ENCODE measurements around the gene MUC5AC. TPM values are rescaled to one million over a fixed set of nuclear protein-coding genes. Genes with fewer than 3 reads are reported as not detected.

Gene MUC5AC
- total RNA-seq, 3 donors from 2014 or later = 0.03 to 0.63 TPM; not detected in 1

DNA sequence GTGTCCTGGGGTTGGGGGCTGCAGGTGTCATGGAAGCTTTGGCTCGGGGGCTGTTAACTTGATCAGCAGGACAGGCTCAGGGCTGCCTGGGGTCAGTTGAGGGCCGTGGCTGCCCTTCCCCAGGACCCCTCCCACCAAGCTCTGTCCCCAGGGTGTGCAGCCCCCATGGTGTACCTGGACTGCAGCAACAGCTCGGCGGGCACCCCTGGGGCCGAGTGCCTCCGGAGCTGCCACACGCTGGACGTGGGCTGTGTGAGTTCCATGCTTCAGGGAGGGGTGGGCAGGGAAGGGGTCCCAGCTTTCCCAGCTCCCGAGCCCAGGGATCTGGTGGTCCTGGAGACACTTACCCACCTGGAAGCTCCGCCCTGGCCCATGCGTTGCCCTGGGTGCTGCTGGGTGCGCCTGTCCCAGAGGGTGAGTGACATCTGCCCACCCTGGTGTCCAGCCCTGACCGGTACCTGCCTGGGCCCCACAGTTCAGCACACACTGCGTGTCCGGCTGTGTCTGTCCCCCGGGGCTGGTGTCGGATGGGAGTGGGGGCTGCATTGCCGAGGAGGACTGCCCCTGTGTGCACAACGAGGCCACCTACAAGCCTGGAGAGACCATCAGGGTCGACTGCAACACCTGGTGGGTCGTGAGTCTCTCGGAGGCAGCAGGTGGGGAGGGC, 76.4 kb downstream of the MUC5AC start:
- peaks cover 57% of the 10 kb centered on the region for H3K4me1 ChIP-seq (ENCODE audit: low read depth)
- DNase-seq = peak; percentile 21 to 55 (median 41)

DNA sequence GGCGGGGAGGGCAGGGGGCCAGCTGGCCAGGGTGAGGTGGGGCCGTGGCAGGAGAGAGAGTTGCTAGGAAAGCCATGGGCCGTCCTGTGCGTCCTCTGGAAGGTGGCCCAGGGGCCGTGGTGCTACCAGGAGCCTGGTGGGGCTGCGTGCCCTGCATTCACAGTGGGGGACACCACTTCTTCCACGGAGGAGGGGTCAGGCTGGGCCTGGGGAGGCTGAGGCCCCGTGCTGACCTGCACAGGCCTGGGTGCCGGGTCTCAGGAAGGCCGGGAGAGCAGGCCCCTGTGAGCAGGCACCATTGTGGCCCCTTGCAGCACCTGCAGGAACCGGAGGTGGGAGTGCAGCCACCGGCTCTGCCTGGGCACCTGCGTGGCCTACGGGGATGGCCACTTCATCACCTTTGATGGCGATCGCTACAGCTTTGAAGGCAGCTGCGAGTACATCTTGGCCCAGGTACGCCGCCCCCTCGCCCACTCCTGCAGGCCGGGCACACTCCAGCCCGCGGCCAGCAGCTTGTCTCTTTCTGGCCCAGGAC, 77.1 kb downstream of the MUC5AC start:
- Histone ChIP-seq H3K9me3 (no peaks in the 10 kb centered on the region), H3K4me1 (ENCODE audit: low read depth) (peaks cover 51% of the 10 kb centered on the region), H3K4me3 (no peak overlapping the region), H3K36me3 (ENCODE audit: low read depth) (no peaks in the 10 kb centered on the region)
- TF ChIP-seq, protein P1, sequence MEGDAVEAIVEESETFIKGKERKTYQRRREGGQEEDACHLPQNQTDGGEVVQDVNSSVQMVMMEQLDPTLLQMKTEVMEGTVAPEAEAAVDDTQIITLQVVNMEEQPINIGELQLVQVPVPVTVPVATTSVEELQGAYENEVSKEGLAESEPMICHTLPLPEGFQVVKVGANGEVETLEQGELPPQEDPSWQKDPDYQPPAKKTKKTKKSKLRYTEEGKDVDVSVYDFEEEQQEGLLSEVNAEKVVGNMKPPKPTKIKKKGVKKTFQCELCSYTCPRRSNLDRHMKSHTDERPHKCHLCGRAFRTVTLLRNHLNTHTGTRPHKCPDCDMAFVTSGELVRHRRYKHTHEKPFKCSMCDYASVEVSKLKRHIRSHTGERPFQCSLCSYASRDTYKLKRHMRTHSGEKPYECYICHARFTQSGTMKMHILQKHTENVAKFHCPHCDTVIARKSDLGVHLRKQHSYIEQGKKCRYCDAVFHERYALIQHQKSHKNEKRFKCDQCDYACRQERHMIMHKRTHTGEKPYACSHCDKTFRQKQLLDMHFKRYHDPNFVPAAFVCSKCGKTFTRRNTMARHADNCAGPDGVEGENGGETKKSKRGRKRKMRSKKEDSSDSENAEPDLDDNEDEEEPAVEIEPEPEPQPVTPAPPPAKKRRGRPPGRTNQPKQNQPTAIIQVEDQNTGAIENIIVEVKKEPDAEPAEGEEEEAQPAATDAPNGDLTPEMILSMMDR (IDR thresholded peaks at IDR 0.05) = no peak
- no peak for ATAC-seq
- peak; percentile 7 to 51 (median 31) for DNase-seq
- intact Hi-C loops (cut with DNase I, micrococcal nuclease) = no loop called here

More for the DNA sequence above, 76.4 kb downstream of the MUC5AC start:
- TF ChIP-seq, protein P1 (IDR thresholded peaks at IDR 0.05) = no peak
- Histone ChIP-seq H3K9me3 (no peaks in the 10 kb centered on the region), H3K36me3 (ENCODE audit: low read depth) (no peaks in the 10 kb centered on the region), H3K4me3 (no peak overlapping the region)
- intact Hi-C loops (cut with DNase I, micrococcal nuclease) = no loop called here
- no peak for ATAC-seq

DNA sequence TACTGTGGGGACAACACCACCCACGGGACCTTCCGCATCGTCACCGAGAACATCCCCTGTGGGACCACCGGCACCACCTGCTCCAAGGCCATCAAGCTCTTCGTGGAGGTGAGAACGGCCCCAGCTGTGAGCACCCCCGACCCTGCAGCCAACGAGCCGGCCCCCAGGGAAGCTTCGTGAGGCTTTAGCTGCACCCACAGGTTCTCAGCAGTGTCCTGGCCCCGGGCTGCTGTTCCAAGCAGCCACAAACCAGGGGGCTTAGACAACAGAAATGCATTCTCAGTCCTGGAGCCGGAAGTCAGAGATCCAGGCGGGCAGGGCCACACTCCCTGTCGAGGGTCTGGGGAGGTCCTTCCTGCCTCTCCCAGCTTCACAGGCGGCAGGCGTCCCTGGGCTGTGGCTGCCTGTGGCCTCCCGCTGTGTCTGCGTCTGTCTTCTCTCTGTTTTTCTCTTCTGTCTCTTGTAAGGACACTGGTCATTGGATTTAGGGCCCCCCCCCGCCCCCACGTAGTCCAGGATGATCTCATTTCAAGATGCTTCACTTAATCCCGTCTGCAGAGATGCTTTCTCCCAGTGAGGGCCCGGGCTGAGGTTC, 77.7 kb downstream of the MUC5AC start:
- no peaks in the 10 kb centered on the region for H3K9me3 ChIP-seq
- H3K4me1 ChIP-seq (ENCODE audit: low read depth) = peaks cover 49% of the 10 kb centered on the region
- intact Hi-C loops (cut with DNase I, micrococcal nuclease) = no loop called here
- no peak for ATAC-seq
- DNase-seq = peak; percentile 4 to 38 (median 27)
- H3K4me3 ChIP-seq = no peak overlapping the region
- H3K36me3 ChIP-seq (ENCODE audit: low read depth) = no peaks in the 10 kb centered on the region
- TF ChIP-seq, protein P1 (IDR thresholded peaks at IDR 0.05) = no peak

DNA sequence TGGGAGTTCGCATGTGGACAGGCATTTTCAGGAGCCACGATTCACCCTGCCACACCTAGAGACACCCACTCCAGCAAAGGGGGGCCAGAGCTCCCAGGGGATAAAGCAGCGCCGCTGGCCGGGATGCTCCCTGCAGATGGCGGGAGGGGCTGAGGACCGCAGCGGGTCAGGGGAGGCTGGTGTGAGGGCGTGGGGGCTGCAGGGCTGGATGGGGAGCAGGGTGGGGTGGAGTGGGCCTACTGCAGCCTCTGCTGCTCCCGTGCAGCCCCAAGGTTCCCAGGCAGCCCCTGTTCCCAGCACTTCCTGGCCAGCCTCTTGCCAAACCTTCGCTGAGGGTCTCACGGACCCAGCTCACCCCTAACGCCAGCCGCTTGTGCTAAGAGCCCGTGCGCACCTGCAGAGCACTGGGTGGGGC, 78.2 kb downstream of the MUC5AC start:
- intact Hi-C loops (cut with DNase I, micrococcal nuclease) = no loop called here
- no peak overlapping the region for H3K4me3 ChIP-seq
- ATAC-seq (no peak), DNase-seq (peak in 2 of 3 donors; percentile 34 to 46)
- TF ChIP-seq, protein P1 (IDR thresholded peaks at IDR 0.05) = no peak
- H3K36me3 ChIP-seq (ENCODE audit: low read depth) = no peaks in the 10 kb centered on the region
- H3K4me1 ChIP-seq (ENCODE audit: low read depth) = peaks cover 49% of the 10 kb centered on the region
- H3K9me3 ChIP-seq = no peaks in the 10 kb centered on the region

DNA sequence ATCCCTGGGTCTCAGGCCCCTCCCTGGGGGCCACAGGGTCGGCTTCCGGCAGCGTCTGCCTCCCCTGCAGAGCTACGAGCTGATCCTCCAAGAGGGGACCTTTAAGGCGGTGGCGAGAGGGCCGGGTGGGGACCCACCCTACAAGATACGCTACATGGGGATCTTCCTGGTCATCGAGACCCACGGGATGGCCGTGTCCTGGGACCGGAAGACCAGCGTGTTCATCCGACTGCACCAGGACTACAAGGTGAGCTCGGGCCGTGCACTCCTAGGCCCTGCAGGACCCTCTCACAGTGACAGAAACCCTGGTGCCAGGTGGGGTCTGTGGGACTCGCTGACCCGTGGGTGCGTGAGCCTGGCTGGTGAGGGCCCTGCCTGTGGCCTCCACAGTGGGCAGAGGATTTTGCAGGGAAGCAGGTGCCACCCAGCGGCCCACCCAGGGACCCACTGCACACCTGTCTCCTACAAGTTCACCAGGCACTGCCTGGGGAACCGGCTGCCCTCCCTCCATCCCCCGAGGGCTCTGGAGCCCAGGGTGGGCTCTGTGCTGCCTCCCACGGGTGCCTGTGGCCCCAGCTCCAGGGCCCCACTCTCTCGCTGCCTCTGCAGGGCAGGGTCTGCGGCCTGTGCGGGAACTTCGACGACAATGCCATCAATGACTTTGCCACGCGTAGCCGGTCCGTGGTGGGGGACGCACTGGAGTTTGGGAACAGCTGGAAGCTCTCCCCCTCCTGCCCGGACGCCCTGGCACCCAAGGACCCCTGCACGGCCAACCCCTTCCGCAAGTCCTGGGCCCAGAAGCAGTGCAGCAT, 78.8 kb downstream of the MUC5AC start:
- TF ChIP-seq, protein P1 (IDR thresholded peaks at IDR 0.05) = no peak
- no peaks in the 10 kb centered on the region for H3K9me3 ChIP-seq
- intact Hi-C loops (cut with DNase I, micrococcal nuclease) = no loop called here
- ATAC-seq = no peak
- H3K4me3 ChIP-seq = no peak overlapping the region
- H3K4me1 ChIP-seq (ENCODE audit: low read depth) = peaks cover 49% of the 10 kb centered on the region
- H3K36me3 ChIP-seq (ENCODE audit: low read depth) = no peaks in the 10 kb centered on the region
- peak; percentile 6 to 46 (median 31) for DNase-seq

All from mucosa of descending colon (tissue), 3 donors.